NOMO-1 (cell line): ENCODE results near the gene ZBTB7C.

Experiments
- DNase-seq, 2 experiments: peaks; one replicate each; lab custom pipeline; 2025; ENCODE audit not compliant: unreplicated experiment in 2 of 2; lab: John Stamatoyannopoulos, UW

ZBTB7C gene

GRCh38 chr18:48265328-48265727 lies 143.9 kb downstream of the ZBTB7C start:
- DNase-seq, result no peak

GRCh38 chr18:48263914-48264902 lies 145.0 kb downstream of the ZBTB7C start:
- no peak for DNase-seq

- no peak for DNase-seq
Observed at GRCh38 chr18:48263192-48263853, 145.9 kb downstream of the ZBTB7C start.

DNA sequence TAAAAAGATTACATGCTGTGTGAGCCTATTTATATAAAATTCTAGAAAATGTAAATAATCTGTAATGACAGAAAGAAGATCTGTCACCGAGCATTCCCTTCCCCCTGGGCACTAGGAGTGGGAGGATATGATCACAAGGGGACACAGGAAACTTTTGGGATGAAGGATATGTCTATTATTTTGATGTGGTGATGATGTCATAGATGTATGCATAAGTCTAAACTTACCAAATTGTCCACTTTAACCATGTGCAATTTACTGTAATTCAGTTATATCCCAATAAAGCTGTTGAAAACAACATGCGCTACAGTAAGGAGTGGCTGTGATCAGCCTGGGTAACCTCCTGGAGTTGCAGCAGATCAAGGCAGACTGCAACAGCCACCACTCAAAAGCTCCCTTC lies 148.9 kb downstream of the ZBTB7C start:
- no peak for DNase-seq

DNA sequence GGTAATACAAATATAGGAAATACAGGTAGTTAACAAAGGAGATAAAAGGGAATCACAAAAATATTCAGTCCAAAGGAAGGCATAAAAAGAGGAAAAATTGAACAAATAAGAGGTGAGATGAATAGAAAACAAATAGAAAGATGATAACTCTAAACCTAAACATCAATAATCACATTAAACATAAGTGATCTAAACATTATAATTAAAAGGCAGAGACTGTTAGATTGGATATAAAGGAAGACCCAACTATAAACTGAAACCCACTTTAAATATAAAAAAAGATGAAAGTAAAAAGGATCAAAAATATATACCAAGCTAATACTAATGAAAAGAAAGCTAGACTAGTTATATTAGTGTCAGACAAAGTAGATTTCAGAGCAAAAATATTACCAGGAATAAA lies 152.3 kb downstream of the ZBTB7C start:
- DNase-seq, result no peak

DNA sequence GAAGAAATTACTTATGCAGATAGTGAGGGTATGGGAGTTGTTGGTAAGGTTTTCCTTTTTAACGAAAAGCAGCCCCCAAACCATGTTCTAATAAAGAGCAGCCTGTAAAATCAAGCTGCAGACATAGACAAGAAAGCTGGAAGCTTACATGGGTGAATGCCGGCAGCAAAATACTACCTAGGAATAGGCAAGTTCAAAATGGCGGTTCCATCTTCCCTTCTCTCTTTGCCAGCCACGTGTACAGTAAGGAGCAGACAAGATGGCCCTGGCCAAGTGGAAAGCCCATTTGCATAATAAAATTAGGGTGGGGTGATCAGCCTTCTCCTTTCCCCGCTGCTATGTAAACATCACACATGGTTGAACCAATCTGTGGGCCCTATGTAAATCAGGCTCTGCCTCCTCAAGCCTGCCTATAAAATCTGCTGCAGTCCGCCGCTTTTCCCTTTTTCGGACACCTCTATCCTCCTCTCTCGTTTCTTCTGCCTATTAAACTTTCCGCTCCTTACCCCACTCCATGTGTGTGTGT lies 155.0 kb downstream of the ZBTB7C start:
- DNase-seq, result no peak

DNA sequence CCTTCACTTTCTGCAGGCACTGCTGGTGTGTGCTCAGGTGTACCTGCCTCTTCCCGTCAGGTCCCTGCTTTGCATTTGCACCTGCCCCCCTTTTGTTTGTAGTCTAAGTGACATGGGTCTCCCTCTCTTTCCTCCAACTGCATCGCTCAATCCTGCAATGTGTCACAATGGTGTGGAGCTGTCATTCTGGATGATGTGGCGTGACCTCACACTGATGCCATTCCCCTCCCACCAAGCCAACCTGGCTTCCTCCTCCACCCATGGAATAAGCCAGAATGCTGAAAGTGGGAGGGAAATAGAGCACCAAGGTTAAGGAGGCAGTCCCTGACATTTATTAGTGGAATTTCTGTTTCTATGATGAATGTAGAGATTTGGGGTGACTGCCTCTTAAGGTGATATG lies 156.7 kb downstream of the ZBTB7C start:
- DNase-seq, result no peak

DNA sequence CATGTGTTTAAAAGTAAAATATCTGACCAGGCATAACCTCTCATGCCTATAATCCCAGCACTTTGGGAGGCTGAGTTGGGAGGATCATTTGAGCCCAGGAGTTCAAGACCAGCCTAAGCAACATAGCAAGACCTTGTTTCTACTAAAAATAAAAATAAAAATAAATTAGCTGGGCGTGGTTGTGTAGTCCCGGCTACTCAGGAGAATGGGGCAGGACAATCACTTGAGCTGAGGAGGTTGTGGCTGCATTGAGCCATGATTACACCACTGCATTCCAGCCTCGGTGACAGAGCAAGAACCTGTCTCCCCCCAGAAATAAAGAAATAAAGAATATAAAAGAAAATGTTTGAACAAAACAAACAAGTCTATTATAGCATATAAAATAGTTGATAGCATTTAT lies 158.3 kb downstream of the ZBTB7C start:
- no peak for DNase-seq

GRCh38 chr18:48250362-48250907 lies 158.7 kb downstream of the ZBTB7C start:
- DNase-seq, result no peak

DNA sequence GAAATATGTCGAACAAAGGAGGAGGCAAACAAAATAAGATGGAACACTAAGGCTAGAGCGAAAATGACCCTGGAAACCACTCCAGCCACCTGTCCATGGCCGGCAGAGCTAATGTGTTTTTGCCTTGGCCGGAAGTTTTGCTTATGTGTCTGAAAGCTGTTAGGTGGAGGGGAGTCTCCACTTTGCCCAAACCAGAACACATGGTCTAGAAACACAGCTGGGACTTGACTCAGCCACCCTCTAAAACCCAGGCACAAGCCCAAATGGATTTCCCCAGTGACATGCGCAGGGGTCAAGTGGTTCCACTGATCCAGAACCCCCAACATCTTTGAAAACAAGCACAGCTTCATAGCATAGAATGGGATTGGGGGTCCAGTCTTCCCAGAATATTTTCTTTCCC lies 159.3 kb downstream of the ZBTB7C start:
- no peak for DNase-seq

DNA sequence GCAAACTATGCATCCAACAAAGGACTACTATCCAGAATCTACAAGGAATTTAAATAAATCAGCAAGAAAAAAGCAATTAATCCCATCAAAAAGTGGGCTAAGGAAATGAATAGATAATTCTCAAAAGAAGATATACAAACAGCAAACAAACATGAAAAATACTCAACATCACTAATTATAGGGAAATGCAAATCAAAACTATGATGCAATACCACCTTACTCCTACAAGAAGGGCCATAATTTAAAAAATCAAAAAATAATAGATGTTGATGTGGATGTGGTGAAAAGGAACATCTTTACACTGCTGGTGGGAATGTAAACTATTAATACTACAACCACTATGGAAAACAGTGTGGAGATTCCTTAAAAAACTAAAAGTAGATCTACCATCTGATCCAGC lies 164.7 kb downstream of the ZBTB7C start:
- no peak for DNase-seq

- no peak for DNase-seq
Observed at GRCh38 chr18:48238636-48239035, 170.5 kb downstream of the ZBTB7C start.

DNA sequence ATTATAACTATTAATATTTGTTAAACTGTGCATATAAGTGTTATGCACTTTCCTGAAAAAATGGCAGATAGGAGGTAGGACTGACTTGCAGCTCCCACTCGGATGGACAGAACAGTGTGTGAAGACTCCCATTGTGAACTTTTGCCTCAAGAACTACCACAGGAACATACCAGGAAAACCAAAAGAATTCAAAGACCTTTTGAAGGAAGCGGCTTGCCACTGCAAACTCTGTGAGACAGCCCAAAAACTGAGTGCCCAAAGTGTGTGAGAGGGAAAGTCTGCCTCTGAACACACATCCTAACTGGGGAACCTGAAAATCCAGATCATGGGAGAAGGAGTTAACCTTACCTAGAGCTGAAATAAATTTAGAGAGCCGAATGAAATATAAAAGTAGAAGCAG lies 171.0 kb downstream of the ZBTB7C start:
- no peak for DNase-seq

- no peak for DNase-seq
Observed at GRCh38 chr18:48236822-48237221, 172.4 kb downstream of the ZBTB7C start.

DNA sequence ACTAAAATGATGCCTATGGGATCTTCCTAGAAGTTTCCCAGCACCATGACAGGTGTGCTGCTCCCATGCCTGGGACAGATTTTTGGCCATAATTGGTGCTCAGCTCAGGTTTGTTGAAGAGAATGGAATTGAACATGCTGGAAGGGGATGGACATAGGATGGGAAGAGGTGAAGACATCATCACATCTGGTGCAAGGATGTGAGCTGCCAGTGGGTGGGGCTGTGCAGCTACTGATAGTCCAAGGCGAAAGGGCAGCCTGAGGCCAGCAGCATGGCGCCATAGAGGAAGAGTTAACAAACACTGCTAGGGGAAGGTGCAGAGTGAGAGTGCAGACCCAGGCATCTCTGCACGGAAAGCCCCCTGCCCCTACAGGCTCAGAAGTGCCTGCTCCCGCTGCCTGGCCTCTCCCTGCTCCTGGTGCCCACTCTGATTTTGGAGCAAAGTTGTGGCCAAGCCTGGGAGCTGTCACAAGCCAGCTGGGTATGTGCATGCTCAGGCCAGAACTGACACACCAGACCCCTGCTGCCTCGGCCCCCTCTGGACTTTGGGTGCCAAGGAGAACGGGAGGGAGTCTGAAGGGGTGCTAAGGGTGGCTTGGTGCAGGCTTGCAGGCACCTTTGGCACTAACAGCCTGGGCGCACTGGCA lies 178.6 kb downstream of the ZBTB7C start:
- peak; percentile 36 to 62 for DNase-seq

- no peak for DNase-seq
Observed at GRCh38 chr18:48229552-48229981, 179.6 kb downstream of the ZBTB7C start.

DNA sequence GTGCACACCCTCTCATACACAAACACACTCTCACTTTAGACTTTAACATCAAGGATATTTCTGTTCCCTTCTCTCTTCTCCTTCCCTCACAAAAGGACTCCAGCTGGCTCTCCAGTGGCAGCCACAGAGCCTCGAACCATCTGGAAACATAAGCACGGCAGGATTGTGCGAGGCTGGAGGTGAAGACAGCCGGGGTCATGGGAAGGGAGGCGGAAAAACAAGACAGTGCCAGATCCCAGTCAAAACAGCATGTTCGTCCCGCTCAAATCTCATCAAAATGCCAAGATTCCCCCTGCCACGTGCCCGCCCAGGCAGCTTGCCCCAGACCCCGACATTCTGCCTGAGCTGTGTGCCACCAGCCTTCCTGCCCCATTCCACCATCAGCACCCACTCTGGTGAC lies 180.3 kb downstream of the ZBTB7C start:
- DNase-seq, result no peak

- no peak for DNase-seq
Observed at GRCh38 chr18:48228301-48228715, 180.9 kb downstream of the ZBTB7C start.

DNA sequence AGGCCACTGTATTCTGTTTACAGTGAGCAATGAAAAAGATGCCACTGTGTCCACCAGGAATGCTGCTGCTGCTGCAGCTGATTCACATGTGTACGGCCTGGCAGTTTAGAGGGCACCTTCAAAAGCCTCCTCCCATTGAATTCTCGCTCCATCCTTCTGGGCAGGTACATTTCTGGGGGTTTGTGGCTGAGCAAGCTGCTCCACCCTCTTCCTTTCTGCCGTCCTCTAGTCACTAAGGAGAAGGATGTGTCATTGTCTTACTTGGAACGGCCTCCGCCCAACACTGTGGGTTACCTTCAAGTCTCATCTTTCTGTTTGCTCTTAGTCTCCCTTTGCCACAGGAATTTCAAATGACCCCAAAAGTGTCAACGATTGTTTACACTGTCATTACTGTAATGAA lies 182.0 kb downstream of the ZBTB7C start:
- DNase-seq, result no peak

- no peak for DNase-seq
Observed at GRCh38 chr18:48226401-48226800, 182.8 kb downstream of the ZBTB7C start.

DNA sequence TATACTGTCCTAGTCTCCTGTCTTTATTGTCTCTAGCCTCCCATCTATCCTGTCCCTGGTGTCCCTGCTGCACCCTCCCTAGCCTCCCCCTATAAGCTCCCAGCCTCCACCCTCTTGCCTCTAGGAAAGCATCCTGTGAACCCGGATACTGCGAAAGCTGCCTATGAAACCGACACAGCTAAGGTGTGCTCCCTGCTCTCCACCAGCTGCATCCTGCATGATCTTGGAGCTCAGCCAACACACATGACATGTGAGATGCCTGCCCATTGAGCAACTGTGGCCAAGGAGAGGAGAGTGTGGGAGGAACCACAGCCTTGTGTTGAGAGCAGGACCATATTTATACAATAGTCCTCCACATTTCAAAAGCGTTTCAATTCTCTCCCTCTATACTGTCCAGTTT lies 187.1 kb downstream of the ZBTB7C start:
- no peak for DNase-seq
